Activated T-cell treated with anti-CD3 and anti-CD28 coated beads for 4 hours (primary cell): ENCODE measurements around the gene SPTBN5.

Experiments
- DNase-seq: peaks from one replicate; pipeline ENCODE4 v3.0.0-alpha.2; 2020

The SPTBN5 gene

GRCh38 chr15:41925086-41925608 is 31.3 kb upstream of the SPTBN5 start:
- no peak for DNase-seq

DNA sequence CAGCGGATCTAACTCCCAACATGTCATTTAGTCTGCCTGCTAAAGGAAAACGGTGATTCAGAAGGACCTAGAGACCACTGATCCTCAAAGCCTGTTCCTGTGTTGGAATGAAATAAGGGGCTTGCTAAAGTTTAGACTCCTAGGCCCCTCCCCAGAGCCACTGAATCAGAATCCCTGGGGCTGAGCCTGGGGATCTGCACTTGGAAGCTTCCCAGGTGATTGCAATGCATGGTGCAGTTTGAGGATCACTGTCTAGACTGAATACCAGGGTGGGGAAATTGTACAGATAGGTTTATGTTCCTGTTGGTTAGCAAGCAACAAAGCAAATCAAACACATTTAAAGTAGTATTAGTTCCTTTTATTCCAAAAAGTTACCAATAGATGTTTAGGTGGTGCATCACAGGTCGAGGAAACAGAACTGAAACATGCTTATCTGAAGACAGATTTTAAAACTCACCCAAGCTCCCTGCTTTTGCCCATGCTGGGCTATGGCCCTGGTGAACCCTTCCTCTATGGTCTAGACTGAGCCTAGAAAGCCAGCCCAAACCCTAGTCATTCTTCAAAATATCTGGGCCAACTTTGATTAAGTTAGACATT is 29.6 kb upstream of the SPTBN5 start:
- no peak for DNase-seq

- no peak for DNase-seq
These were observed 28.5 kb upstream of the SPTBN5 start for GRCh38 chr15:41922353-41922752.

- no peak for DNase-seq
These were observed 27.8 kb upstream of the SPTBN5 start for GRCh38 chr15:41921639-41922038.

DNA sequence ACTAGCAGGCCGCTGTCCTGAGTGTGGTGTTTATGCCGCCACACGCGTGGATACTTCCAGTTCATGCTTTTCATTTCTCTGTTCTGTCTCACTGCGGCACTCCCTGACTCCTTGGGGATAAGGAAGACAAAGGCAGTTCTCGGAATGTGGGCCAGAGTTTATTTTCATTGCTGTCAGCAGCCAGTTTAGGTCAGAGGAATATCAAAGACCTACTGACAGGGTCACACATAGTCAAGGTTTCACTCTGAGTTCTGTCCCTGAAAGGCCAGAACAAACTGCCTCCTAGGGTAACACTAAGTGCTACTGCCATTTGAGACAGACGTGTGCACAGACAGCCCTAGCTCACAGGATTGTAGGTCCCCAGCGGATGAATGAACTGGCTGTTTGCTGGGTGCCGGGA is 27.3 kb upstream of the SPTBN5 start:
- no peak for DNase-seq

DNA sequence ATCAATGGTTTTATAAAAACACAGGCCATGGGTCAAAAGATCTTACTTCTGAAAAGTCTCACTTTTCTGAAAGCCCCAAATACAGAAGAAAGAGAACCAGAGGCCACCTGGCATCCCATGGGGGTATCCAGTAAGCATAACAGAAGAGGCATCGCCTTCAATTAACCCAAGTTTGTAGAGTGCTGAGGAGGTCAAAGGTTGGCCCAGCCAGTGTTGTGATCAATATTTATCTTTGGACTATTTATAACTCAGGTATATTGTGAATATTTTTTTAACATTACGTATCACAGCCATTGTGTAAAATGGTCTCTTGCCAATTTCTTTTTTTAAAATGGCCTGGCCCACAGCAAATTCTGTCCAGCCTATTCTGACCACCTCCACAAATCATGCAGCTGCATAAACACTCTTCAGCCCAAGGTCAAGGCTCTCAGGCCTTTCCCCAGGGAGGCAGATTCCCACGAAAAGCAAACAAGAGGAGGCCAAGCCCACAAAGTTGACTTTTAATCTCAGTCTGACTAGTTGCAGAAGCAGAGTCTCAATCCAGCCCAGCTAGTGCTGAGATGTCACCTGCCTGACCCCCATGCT is 26.2 kb upstream of the SPTBN5 start:
- no peak for DNase-seq

DNA sequence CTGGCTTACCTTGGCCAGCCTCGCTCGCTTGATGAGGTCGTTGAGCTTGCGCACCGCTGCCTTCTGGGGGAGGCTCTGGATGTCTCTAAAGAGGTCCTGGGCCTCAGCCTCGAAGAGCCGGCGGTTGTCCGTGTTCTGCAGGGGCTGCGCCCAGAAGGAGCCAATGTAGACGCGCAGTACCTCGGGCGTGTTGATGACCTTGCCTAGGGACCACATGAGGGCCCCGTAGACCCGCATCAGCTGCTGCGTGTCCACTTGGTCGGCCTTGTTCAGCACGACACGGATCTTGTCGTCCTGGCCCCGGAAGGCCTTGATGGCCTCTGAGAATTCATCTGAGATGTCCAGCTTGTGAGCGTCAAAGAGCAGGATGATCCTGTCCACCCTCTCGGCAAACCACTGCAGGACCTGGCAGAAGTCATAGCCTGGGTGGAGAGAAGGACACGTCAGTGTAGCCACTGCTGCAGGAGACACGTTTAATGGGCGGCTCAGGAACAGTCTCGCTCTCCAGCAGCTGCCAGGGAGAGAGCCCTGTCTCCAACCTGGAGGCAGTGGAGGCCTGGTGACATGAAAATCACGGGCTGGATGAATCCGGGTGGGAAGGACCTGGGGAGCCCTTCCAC is 25.5 kb upstream of the SPTBN5 start:
- DNase-seq = no peak

- no peak for DNase-seq
These were observed 24.8 kb upstream of the SPTBN5 start for GRCh38 chr15:41918506-41919126.

GRCh38 chr15:41917767-41918430 is 24.0 kb upstream of the SPTBN5 start:
- DNase-seq = no peak

DNA sequence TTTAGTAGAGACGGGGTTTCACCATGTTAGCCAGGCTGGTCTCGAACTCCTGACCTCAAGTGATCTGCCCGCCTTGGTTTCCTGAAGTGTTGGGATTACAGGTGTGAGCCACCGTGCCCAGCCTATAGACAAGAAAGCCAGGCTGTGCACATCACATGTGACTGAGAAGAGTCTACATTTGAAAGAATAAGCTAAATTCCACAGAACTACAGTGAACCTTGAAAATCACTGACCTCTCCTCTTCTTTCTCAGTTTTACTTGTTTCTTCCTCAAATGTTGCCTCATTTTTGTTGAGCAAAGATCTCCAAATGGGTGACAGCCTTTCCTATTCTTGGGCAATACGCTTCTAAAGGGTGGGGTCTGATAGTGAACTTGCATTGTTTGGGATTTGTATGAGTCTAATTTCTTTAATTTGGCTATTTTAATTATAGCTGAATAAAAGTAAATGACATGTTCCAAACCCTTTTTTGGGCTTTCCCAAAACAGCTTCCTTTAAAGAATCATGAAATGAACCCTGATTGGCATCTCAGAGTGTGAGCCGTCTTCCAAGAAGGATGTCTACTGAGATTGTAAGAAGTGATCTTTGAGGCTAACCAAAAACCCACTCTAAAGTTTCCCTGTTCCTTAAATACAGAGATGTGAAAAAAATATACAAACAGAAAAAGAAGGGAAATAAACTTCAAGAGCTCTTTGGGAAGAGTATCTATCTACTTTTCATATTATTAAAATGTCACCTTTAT is 21.6 kb upstream of the SPTBN5 start:
- DNase-seq = no peak

- no peak for DNase-seq
These were observed 20.6 kb upstream of the SPTBN5 start for GRCh38 chr15:41914411-41914810.

- DNase-seq = no peak
These were observed 19.4 kb upstream of the SPTBN5 start for GRCh38 chr15:41913256-41913655.

DNA sequence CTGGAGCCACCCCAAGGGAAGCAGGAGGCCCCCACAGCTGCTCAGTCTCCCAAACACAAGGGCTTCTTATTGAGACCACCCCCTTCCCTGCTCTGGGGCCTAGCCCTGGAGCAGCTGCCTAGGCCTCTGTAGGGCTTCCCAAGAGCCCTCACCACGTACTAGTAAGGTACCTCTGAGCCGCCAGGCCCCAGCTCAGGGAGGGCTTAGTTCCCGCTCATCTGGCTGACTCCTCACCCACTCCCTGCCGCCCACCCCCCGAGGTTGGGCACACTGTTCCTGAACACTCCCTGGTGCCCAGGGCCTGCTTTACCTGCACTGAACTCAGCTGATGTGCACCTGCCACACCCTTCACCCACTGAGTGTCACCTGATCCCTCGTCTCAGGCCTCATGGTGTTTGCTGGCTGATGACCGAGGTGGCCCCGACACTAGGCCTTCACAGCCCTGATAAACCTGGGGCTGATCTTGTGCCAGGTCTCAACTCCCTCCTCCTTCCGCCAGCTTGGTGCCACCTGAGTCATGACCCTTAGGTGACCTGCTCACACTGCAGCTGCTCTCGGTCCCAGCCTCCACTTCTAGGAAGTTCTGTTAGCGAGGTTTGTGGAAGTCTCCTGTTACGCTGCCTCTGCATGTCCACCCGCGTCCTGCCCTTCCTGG is 18.0 kb upstream of the SPTBN5 start:
- no peak for DNase-seq

DNA sequence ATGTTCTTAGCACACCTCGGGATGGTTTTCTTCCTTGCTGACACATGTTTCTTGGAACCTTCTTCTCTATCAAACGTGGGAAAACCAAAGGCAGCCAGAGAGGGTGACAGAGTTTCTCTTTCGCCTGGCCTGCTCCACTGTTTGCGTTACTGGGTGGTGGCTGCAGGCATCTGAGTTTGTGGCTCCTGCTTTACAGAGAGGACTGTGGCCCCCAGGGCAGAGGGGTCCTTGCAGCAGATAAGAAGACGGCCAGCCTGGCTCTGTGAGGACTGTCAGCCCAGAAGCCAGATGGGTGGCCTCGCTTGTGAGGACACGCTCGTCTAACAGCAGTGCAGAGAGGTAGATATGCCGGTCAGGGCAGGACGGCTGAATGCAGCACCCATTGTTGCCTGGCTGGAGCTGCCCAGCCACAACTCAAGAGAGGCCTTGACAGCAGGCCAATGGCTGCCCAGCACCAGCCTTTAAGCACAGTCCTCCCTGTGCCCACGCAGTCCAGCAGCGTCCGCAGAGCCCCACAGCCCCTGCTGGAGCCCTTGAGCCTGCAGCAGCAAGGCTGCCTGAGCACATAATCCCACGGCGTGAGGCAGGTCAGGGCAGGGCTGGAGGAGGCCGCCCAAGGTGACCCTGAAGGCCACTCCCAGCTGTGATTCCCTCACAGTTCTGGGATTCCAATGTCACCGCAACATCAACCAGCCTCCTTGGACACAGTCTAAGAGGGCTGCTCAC is 15.0 kb upstream of the SPTBN5 start:
- no peak for DNase-seq

DNA sequence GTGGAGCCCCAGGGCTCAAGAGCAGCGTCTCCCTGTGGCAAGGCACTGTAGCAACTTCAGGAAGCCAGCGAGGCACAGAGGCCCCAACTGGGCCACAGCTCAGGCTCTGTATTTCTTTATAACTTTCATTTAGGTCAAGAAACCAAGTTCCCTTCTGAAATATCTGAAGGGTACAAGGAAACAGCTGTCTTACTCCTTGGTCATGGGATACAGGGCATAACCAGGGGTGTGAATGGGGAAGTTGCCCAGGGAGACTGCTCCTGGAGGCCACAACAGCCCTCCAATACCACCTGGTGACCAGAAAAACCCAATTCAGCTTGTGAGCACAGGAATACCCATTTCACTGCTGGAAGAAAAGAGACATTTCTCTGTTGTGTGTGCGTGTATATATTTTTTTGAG is 13.3 kb upstream of the SPTBN5 start:
- DNase-seq = no peak

DNA sequence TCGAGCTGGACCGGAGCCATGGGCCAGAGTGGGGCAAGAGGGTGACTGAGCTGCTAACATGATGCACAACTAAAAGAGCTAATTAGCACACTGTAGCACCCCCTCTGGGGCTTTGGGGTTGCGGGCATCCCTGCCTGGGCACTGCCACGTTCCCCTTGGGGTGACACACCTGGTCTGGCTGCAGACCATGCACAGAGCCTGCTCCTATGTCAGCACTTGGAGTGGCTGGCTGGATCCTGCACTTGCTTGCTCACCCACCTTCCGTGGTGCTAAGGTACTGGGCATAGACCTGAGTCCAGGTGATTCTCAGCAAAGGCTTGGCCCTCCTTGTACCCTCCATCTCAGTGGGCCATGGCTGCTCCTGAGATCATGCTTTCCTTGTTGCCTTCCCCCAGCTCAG is 12.8 kb upstream of the SPTBN5 start:
- no peak for DNase-seq

DNA sequence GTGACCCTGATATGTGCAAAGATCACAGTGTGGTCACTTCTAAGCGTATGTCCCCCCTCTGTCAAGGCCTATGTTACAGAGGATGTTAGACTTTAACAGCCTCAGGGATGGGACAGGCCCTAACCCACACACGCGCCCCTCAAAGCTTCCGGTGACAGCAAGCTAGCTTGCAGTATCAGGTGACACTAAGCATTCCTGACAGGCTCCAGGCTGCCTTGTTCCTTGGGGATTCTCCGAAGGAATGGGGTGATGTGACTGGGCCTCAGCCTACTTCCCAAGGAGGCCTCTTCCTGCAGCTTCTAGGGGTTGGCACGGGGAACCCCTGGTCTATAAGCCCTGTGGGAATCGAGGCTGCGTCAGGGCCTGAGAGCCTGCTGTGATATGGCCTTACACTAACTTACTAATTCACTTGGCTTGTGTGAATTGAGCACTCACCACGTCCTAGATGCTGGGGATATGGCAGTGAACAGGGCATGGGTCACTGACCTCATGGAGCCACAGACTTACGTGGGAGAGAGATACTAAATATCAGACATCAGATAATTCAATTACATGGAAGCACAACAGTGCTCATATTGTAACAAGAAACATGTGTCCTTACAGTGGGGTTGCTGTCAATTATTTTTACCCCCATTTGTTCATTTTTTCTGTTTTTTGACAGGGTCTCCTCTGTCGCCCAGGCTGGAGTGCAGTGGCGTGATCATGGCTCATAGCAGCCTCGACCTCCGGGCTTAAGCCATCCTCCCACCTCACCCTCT is 11.4 kb upstream of the SPTBN5 start:
- DNase-seq = no peak

GRCh38 chr15:41904541-41905005 is 10.7 kb upstream of the SPTBN5 start:
- peak; percentile 63 for DNase-seq

GRCh38 chr15:41903782-41904181 is 9.9 kb upstream of the SPTBN5 start:
- no peak for DNase-seq

GRCh38 chr15:41901431-41901830 is 7.6 kb upstream of the SPTBN5 start:
- no peak for DNase-seq
